IPS-15b (cell line): ENCODE data around the gene SIPA1L3.
A peak's percentile ranks its signal among the peaks of the same experiment; 100 is the strongest.
"Not testable (repeated sequence)": the region's sequence is repeated elsewhere in the genome, so short reads cannot be mapped to it uniquely, and the experiment has no call there.

Experiments
- H3K27me3 ChIP-seq: one replicate; pipeline ENCODE4 v1.6.1; 2013; ENCODE audit warnings: low read length; ENCODE audit not compliant: control insufficient read depth, insufficient read depth
- H3K36me3 ChIP-seq: one replicate; pipeline ENCODE4 v1.6.1; 2013; ENCODE audit warnings: low read length; ENCODE audit not compliant: control insufficient read depth, insufficient read depth
- H3K4me1 ChIP-seq: one replicate; pipeline ENCODE4 v1.6.1; 2013; ENCODE audit warnings: mild to moderate bottlenecking, low read length; ENCODE audit not compliant: control insufficient read depth, insufficient read depth
- H3K4me3 ChIP-seq: one replicate; pipeline ENCODE4 v1.5.1; 2013; ENCODE audit warnings: low read depth, low read length
- H3K9ac ChIP-seq: one replicate; pipeline ENCODE4 v1.6.1; 2013; ENCODE audit warnings: low read depth, mild to moderate bottlenecking, low read length
- H3K9me3 ChIP-seq: one replicate; pipeline ENCODE4 v1.6.1; 2013; ENCODE audit warnings: mild to moderate bottlenecking, low read length; ENCODE audit not compliant: control insufficient read depth, insufficient read depth

Gene SIPA1L3

DNA sequence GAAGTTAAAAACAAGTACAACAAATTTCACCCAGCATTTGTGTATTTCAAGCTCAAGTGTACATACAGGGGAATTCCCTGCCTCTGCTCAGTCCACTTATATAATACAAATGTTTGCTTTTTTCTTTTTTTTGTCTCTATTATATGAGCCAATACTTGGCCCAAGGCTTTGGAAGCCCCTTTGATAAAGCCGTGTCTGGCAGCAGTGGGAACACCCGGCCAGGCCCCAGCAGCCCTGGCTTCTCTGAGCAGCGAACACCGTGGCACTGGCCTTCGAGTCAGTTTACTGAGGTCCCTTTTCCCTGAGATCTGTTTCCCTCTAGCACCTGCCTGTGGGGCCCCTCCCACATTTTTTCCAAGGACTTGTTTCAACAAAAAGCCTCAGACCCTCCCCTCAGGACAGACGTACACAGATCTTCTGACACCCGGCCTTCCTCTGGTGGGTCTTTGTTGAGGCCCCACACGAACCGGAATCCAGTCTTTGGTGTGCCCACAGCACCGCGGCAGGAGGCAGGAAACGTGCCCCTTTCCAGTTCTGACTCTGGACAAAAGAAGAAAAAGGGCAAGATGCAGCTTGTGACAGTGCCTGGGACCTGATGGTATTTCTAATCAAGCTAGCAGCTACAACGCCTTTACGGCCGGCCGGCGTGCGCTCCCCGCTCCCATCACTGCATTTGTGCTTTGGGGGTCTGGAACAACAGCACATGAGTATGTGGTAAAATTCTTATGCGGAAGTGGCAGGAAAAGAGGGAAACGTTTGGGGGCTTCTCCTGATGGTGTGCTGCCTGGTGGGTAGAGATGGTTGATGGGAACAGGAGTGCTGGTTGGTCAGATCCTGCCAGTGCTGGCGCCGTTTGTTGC, 13.8 kb downstream of the SIPA1L3 start:
- H3K36me3 ChIP-seq = peaks cover 3% of the 10 kb centered on the region
- no peaks in the 10 kb centered on the region for H3K27me3 ChIP-seq
- no peaks in the 10 kb centered on the region for H3K9me3 ChIP-seq
- H3K4me1 ChIP-seq = no peaks in the 10 kb centered on the region
- no peak overlapping the region for H3K4me3 ChIP-seq
- no peak overlapping the region for H3K9ac ChIP-seq

DNA sequence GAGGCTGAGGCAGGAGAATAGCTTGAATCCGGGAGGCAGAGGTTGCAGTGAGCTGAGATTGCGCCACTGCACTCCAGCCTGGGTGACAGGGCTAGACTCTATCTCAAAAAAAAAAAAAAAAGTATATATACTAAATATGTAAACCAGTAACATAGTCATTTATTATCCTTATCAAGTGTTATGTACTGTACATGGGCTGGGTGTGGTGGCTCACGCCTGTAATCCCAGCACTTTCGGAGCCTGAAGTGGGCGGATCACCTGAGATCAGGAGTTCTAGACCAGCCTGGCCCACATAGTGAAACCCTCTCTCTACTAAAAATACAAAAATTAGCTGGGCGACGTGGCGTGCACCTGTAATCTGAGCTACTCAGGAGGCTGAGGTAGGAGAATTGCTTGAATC, 17.6 kb downstream of the SIPA1L3 start:
- H3K9ac ChIP-seq, H3K27me3 ChIP-seq, H3K9me3 ChIP-seq, H3K36me3 ChIP-seq, H3K4me3 ChIP-seq: not testable (repeated sequence)
- H3K4me1 ChIP-seq = peaks cover 12% of the 10 kb centered on the region

DNA sequence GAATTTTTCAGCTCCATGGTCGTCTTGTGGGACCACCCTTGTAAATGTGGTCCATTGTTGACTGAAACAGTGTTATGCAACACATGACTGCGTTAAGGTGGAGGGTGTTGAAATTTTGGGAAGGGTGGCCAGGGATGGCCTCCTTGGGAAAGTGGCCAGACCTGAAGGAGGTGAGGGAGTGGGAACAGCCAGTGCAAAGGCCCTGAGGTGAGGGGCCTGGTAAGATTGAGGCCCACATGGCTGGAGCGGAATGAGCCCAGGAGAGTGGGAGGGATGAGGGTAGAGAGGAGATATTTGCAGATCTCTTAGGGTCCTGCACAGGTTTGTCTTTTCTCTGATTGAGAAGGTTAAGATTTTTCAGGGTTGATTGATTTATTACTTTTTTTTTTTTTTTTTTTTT, 18.2 kb downstream of the SIPA1L3 start:
- no peak overlapping the region for H3K9ac ChIP-seq

DNA sequence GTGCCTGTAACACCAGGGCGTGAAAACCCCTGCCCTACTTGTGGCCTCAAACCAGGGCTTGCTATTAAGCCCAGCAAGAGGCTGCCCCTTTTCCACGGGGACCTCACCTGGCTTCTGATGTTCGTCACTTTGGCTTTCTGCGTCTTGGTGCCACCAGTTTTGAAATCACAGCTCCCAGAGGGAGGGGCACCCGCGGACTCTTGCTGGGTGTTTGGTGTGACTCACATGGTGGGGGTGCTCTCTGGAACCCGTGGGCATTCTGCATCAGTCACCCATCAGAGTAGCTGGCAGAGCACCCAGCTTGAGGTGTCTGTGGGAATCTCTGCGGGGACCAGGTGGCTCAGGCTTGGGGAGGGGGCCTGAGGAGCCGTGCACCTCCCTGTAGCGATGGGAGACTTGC, 19.2 kb downstream of the SIPA1L3 start:
- Histone ChIP-seq H3K9ac (no peak overlapping the region), H3K4me3 (no peak overlapping the region)

More for the DNA sequence above, 18.2 kb downstream of the SIPA1L3 start:
- Histone ChIP-seq H3K4me3 (no peak overlapping the region), H3K27me3 (no peaks in the 10 kb centered on the region), H3K4me1 (peaks cover 14% of the 10 kb centered on the region), H3K9me3 (no peaks in the 10 kb centered on the region), H3K36me3 (peaks cover 3% of the 10 kb centered on the region)

DNA sequence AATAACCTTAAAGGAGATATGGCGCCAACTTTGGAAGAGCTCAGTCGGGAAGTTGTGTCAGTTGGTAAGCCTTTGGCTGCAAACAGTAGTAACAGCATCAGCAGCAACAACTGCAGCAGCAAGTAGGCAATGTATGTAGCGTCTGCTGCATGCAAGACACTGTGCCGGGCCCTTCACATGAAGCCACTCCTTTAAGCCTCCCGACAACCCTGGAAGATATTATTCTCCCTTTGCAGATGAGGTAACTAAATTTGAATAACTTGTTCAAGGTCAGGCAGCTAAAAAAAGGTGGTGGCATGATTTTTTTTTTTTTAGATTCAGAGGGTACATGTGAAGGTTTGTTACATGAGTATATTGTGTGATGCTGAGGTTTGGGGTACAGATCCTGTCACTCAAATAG, 19.7 kb downstream of the SIPA1L3 start:
- H3K9me3 ChIP-seq = no peaks in the 10 kb centered on the region
- no peaks in the 10 kb centered on the region for H3K36me3 ChIP-seq
- H3K4me3 ChIP-seq = no peak overlapping the region
- no peaks in the 10 kb centered on the region for H3K27me3 ChIP-seq
- H3K4me1 ChIP-seq = peaks cover 19% of the 10 kb centered on the region
- H3K9ac ChIP-seq = no peak overlapping the region

More for the DNA sequence above, 19.2 kb downstream of the SIPA1L3 start:
- H3K9me3 ChIP-seq = no peaks in the 10 kb centered on the region
- peaks cover under 1% of the 10 kb centered on the region for H3K36me3 ChIP-seq
- no peaks in the 10 kb centered on the region for H3K27me3 ChIP-seq
- H3K4me1 ChIP-seq = peaks cover 17% of the 10 kb centered on the region

DNA sequence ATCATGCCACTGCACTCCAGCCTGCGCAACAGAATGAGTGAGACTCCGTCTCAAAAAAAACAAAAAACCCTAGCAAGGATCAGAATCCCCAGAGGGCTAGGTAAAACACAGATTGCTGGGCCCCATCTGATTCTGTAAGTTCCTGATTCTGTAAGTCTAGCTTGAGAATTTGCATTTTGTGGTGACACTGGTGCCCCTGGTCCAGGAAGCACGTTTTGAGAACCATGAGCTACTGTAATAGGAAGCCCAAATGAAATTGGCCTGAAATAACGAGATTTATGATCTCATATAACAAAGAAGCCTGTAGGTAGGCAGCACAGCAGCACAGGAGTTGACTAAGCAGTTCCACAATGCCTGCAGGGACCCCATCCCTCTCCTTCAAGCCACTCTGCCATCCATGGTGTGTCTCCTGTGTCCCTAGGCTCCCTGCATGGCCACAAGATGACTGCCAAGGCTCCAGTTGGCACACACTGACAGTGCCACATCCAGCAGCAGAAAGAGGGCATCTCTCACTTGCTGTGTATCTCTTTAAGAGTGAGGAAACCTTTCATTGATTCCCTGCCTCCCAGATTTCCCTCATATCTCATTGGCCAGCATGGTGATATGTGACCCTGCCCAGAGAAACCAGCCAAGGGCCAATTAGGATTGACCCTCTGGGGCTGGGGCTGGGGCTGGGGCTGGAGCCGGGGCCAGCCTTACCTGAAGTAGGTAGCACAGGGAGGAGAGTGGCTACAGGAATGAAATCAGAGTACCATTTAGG, 21.7 kb downstream of the SIPA1L3 start:
- Histone ChIP-seq H3K9me3 (no peaks in the 10 kb centered on the region), H3K36me3 (no peaks in the 10 kb centered on the region), H3K4me1 (peaks cover 28% of the 10 kb centered on the region), H3K4me3 (peak overlapping the region; percentile 32), H3K27me3 (no peaks in the 10 kb centered on the region), H3K9ac (no peak overlapping the region)

DNA sequence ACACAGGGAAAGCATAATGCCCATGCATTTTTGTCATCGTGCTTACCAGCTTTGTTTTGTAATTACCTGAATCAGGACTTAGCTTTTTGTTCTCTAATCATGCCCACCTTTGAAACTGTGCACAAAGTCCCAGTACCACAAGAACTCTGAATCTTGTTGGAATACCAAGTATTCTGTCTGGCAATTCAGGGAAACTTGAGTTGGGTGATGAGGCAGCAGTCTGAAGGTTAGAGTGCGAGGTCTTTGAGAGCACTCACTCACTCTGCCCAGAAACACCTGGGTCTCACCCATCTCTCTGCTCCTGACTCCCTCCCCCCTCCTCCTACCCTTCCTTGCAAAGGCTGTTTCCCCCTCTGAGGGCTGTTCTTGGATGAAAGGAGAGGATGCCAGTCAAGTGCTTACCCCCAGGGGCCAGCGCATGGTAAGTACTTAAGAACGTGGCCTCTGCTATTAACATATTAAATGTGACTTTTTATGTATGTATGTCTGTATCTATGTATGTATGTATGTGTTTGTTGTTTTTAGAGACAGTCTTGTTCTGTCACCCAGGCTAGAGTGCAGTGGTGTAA, 22.4 kb downstream of the SIPA1L3 start:
- Histone ChIP-seq H3K4me1 (peaks cover 28% of the 10 kb centered on the region), H3K9me3 (no peaks in the 10 kb centered on the region), H3K9ac (no peak overlapping the region), H3K4me3 (peak overlapping the region; percentile 32), H3K36me3 (no peaks in the 10 kb centered on the region), H3K27me3 (no peaks in the 10 kb centered on the region)

DNA sequence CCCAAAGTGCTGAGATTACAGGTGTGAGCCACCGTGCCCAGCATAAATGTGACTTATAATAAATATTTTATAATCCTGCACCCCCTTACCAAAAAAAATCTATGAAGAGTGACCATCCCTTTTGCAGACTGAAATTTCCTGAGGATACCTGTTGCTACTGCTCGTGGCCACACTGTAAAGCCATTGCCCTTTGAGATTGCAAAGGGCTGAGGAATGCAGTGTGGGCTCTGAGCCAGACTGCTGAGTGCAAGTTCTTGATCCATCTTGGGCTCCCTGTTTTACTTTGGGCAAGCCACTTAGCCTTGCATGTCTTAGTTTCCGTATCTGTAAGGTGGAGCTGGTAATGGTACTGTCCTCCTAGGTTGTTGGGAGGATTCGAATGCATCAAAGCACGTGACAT, 23.4 kb downstream of the SIPA1L3 start:
- H3K4me1 ChIP-seq = peaks cover 28% of the 10 kb centered on the region
- no peak overlapping the region for H3K4me3 ChIP-seq
- no peak overlapping the region for H3K9ac ChIP-seq
- no peaks in the 10 kb centered on the region for H3K36me3 ChIP-seq
- H3K9me3 ChIP-seq = peaks cover 4% of the 10 kb centered on the region
- H3K27me3 ChIP-seq = no peaks in the 10 kb centered on the region

DNA sequence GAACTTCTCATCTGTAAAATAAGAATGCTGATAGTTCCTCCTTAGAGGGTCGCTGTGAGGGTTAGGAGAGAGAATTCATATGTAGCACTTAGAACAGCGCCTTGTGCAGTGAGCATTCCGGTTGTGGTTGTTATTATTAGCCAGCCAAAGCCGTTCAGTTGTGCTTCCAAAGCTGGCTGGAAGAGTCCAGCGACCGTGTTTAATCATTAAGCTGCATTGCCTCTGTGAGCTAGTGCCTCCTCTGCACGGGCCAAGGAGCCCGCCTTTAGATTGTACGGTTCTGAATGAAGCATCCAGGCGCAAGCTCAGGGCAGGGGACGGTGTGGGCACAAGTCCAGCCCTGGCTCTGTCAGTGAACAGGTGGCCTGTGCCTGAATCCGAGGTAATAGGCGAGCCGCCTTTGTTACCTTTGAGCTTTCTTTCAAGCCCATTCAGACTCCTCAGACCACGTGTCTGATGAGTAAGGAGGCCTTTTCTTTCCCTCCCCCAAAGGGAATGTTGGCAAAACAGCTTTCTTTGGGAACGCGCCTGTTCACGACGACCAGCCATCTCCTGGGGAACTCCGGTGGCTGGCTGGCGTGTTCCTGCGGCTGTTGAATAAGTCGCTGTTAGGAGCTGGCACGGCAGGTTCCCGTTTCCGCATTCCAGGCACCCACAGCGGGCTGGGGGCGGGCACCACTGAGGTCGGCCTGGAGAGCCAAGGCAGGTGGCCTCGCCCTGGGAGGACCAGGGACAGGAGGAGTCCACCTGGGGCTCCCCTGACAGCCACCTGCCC, 25.1 kb downstream of the SIPA1L3 start:
- no peaks in the 10 kb centered on the region for H3K27me3 ChIP-seq
- H3K36me3 ChIP-seq = no peaks in the 10 kb centered on the region
- H3K4me3 ChIP-seq = peak overlapping the region; percentile 39
- H3K9me3 ChIP-seq = peaks cover 10% of the 10 kb centered on the region
- peak overlapping the region; percentile 28 for H3K9ac ChIP-seq
- peaks cover 28% of the 10 kb centered on the region for H3K4me1 ChIP-seq

DNA sequence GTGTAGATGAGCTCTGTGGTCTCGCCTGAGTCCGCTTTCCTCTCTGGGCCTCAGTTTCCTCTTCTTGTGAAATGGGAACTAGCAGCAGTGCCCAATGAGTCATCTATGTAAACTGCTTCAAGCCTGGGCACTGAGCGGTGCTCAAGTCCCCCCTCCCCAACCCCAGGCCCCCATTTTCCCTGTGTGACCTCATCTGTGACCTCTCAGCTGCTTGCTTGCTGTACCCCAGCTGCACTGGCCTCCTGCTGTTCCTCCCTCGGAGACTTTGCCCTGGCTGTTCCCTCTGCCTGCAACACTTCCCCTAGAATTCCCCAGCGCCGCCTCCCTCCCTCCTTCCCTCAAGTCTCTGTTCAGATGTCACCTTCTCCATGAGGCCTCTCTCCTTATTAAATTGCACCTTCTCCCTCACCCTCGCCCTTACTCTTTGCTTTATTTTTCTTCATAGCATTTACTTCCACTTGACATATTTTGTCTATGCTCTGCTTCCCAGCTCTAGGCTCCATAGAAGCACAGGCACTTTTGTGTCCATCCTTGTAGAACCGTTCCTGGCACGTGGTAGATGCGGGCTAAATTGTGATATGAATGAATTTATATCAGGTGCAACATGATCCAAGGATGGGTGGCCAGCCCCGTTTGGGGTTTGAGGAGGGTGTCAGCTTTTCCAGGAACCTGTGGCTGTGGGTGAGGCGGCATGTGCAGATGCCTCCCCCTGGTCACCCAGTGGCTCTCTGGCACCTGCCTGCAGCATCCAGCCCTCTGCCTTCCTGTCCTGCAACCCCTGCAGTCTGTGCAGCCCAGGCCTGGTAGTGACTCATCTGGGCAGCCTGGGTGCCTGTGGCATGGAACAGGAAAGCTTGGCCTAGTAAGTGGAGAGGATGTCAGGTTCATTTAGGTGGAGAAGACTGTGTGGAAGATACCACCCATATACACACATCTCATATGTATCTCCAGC, 26.3 kb downstream of the SIPA1L3 start:
- Histone ChIP-seq H3K4me3 (no peak overlapping the region), H3K4me1 (peaks cover 27% of the 10 kb centered on the region), H3K9me3 (peaks cover 10% of the 10 kb centered on the region), H3K27me3 (no peaks in the 10 kb centered on the region), H3K9ac (no peak overlapping the region), H3K36me3 (no peaks in the 10 kb centered on the region)
